ENCODE results near the gene IL12A. TPM values are rescaled to one million over a fixed set of nuclear protein-coding genes. Genes with fewer than 3 reads are reported as not detected.

The IL12A gene
- total RNA-seq, 1 experiment from 2014 or later, result not detected

DNA sequence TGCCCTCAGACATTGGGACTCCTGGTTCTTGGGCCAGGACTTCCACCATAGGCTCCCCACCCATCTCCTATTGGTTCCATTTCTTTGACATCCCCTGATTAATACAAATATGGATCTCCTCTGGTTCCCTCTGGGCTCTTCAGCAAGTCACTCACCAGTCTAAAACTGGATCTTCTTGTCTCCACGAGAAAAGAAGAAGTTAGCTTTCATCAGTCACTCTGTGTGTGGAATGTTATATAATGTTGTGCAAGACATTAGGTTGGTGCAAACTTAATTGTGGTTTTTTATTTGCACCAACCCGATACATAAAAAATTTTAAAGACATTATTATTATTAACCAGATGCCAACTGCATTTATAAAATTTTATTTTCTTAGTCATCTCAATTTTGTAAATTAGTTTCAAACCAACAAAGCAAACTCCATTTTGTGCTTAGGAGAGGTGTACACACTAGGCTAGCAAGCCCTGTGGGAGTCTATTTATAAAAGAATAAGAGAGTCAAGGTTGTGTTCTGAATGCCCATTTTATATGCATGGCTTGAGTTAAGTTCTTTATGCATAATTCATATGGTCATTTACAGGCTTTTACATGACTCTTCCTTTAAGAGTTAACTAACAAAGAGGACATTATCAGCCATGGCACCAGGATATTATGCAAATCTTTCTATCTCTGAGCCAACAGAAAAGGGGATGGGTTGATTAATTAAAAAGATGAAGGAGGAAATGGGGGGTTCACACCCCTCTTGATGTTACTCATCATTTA lies 35.1 kb upstream of the IL12A start:
- peaks cover 20% of the 10 kb centered on the region for H3K27me3 ChIP-seq (ENCODE audit: control insufficient read depth, insufficient read depth, low read length)
- H3K4me1 ChIP-seq (ENCODE audit: control insufficient read depth, insufficient read depth, low read length), result no peaks in the 10 kb centered on the region
- no peak overlapping the region for H3K4me3 ChIP-seq (ENCODE audit: low read depth in 2 of 2, low read length in 2 of 2)
- H3K27ac ChIP-seq (ENCODE audit: low read length), result no peak overlapping the region
- H3K36me3 ChIP-seq (ENCODE audit: control insufficient read depth, insufficient read depth, low read length), result no peaks in the 10 kb centered on the region
- in situ Hi-C loops (cut with HindIII; ENCODE audit: low pct_unique_long_range_greater_than_20kb, low sequenced_read_pairs), result no loop called here
- H3K9me3 ChIP-seq (ENCODE audit: control insufficient read depth, insufficient read depth, low read depth, low read length), result no peaks in the 10 kb centered on the region
- CTCF ChIA-PET, result interaction anchor here (0.6 kb wide), 1 partner anchor 532 kb away, joined by 8 read pairs; no protein-coding TSS in a partner anchor
- intact Hi-C loops (cut with micrococcal nuclease; ENCODE audit: unreplicated experiment), result no loop called here
- DNase-seq (ENCODE audit: low read depth, low spot score) (no peak), ATAC-seq (no peak)
- POLR2A ChIA-PET, result no interaction called here
- no TSS peak for BruUV-seq (replicated peaks)
- TF ChIP-seq TCF7L2 (IDR thresholded peaks at IDR 0.05; ENCODE audit: low read depth, low read length), result no peak
- TF ChIP-seq POLR2AphosphoS5 (IDR thresholded peaks at IDR 0.05; ENCODE audit: low read depth, low read length), result no peak
- no peak for TF ChIP-seq REST (IDR thresholded peaks at IDR 0.05; ENCODE audit: insufficient read depth in 1 of 2, low read depth in 2 of 2, low read length in 1 of 2)
- no peak for TF ChIP-seq SIN3A (IDR thresholded peaks at IDR 0.05; ENCODE audit: borderline replicate concordance, insufficient read depth, low read depth, low read length)
- no peak for TF ChIP-seq CTCF (IDR thresholded peaks at IDR 0.05)

DNA sequence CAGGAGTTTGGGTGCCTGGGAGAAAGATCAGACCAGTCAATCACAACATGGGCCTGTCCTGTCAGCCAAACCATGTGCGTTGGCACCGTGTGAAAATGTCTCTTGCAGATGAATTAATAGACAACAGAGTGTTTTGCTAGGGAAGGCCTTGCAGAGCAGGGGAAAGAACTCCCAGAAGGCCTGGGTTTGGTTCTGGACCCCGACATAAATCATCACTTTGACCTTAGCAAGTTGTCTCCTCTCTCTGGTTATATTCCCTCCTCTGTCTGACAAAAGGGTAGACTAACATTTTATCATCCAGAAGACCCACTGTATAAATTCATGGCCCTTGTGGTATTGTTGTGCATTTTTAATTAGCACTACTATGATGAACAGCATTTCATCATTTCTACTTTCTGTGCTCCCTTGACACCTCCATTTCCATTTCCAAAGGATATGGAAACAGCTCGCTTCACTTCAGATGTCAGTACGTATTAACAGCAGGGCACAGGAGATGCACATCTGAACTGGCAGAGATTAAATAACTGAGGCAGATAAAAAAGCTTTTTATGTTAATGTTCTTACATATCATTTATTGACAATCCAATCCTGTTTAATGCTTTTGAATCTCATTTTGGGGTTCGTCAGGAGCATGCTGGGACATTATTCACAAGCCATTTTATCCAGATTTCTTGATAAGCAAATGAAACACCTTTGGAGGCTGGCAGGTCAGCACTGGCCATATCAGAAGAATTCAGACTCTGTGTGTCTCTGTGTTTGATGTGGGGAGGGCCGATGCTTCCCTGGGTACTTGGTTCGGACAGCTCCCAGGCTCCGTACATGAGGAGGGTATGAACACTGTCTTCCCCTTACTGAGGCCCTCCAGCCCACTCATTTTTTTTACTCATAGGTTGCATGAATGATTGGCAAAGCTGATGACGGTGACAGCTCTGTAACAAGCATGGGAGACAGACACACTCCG lies 28.2 kb upstream of the IL12A start:
- Histone ChIP-seq H3K9me3 (ENCODE audit: control insufficient read depth, insufficient read depth, low read depth, low read length) (no peaks in the 10 kb centered on the region), H3K27me3 (ENCODE audit: control insufficient read depth, insufficient read depth, low read length) (peaks cover 12% of the 10 kb centered on the region), H3K4me1 (ENCODE audit: control insufficient read depth, insufficient read depth, low read length) (no peaks in the 10 kb centered on the region), H3K36me3 (ENCODE audit: control insufficient read depth, insufficient read depth, low read length) (no peaks in the 10 kb centered on the region), H3K4me3 (ENCODE audit: low read depth in 2 of 2, low read length in 2 of 2) (no peak overlapping the region), H3K27ac (ENCODE audit: low read length) (no peak overlapping the region)
- POLR2A ChIA-PET, result no interaction called here
- in situ Hi-C loops (cut with HindIII; ENCODE audit: low pct_unique_long_range_greater_than_20kb, low sequenced_read_pairs) (no loop called here), intact Hi-C loops (cut with micrococcal nuclease; ENCODE audit: unreplicated experiment) (no loop called here)
- ATAC-seq (no peak), DNase-seq (ENCODE audit: low read depth, low spot score) (no peak)
- CTCF ChIA-PET, result no interaction called here
- no TSS peak for BruUV-seq (replicated peaks)
- TF ChIP-seq TCF7L2 (IDR thresholded peaks at IDR 0.05; ENCODE audit: low read depth, low read length), result no peak

All from Panc1 (cell line).